Measurements from ENCODE around the gene IKBKG. TPM values are rescaled to one million over a fixed set of nuclear protein-coding genes. Genes with fewer than 3 reads are reported as not detected.

IKBKG gene
- total RNA-seq, 1 experiment from 2014 or later = 24.0 TPM

DNA sequence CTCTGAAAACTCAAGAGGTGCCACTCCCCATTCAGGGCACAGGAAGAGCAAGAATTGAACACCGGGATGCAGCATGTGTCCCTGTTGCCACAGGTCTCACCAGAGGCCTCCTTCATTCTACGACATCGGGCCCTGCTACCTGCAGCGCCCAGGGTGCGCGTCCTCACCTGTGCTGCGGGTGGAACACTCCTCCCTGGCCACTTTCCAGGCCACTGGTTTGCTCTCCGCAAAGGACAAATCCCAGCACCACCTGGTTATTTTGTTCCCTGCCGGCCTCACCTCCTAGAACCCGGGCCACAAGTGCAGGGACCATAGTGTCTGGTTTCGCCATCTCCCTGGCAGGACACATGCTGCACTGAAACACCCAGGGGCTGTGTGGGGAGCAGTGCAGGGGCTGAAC is 17.1 kb upstream of the IKBKG start:
- H3K4me1 ChIP-seq (ENCODE audit: control insufficient read depth in 1 of 2, insufficient read depth in 2 of 2, low read length in 2 of 2) = peaks cover 8 to 16% of the 10 kb centered on the region in 2 experiments
- no peak overlapping the region for H3K9ac ChIP-seq (ENCODE audit: low read length)

More for the DNA sequence above, 17.1 kb upstream of the IKBKG start:
- CTCF ChIA-PET = no interaction called here
- H3K4me3 ChIP-seq (replicated peaks in 1 of 2; ENCODE audit: low read depth in 1 of 2, low read length in 2 of 2) = no peak overlapping the region
- ATAC-seq (no peak), DNase-seq (ENCODE audit: low read depth, low spot score) (no peak)
- BruUV-seq (replicated peaks) = no TSS peak
- H4K20me1 ChIP-seq (ENCODE audit: insufficient read depth) = no peaks in the 10 kb centered on the region
- intact Hi-C loops (cut with micrococcal nuclease) = no loop called here
- H2AFZ ChIP-seq (ENCODE audit: low read depth, low read length, poor library complexity, severe bottlenecking) = no peak overlapping the region
- H3K9me3 ChIP-seq (ENCODE audit: control insufficient read depth in 1 of 2, insufficient read depth in 1 of 2, low read depth in 1 of 2, low read length in 2 of 2) = no peaks in the 10 kb centered on the region
- H3K79me2 ChIP-seq (ENCODE audit: insufficient read depth, low read length) = no peaks in the 10 kb centered on the region
- no peak overlapping the region for H3K27ac ChIP-seq (ENCODE audit: low read depth, low read length)
- H3K9me2 ChIP-seq (ENCODE audit: insufficient read depth) = no peaks in the 10 kb centered on the region
- peaks cover 2 to 15% of the 10 kb centered on the region in 2 experiments; a peak in 3 of 4 replicates for H3K36me3 ChIP-seq (ENCODE audit: control insufficient read depth in 1 of 2, insufficient read depth in 2 of 2, low read length in 2 of 2)
- POLR2A ChIA-PET = no interaction called here
- no peaks in the 10 kb centered on the region for H3K27me3 ChIP-seq (ENCODE audit: insufficient read depth, low read length)
- H3K4me2 ChIP-seq (ENCODE audit: low read length) = no peak overlapping the region
- no peak for TF ChIP-seq SIN3A (IDR thresholded peaks at IDR 0.05; ENCODE audit: low read depth)
- no peak for TF ChIP-seq POLR2AphosphoS5 (IDR thresholded peaks at IDR 0.05; ENCODE audit: low read depth, low read length)
- TF ChIP-seq, protein P1, sequence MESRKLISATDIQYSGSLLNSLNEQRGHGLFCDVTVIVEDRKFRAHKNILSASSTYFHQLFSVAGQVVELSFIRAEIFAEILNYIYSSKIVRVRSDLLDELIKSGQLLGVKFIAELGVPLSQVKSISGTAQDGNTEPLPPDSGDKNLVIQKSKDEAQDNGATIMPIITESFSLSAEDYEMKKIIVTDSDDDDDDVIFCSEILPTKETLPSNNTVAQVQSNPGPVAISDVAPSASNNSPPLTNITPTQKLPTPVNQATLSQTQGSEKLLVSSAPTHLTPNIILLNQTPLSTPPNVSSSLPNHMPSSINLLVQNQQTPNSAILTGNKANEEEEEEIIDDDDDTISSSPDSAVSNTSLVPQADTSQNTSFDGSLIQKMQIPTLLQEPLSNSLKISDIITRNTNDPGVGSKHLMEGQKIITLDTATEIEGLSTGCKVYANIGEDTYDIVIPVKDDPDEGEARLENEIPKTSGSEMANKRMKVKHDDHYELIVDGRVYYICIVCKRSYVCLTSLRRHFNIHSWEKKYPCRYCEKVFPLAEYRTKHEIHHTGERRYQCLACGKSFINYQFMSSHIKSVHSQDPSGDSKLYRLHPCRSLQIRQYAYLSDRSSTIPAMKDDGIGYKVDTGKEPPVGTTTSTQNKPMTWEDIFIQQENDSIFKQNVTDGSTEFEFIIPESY (IDR thresholded peaks at IDR 0.05; ENCODE audit: extremely low read depth, insufficient replicate concordance, low read length) = no peak
- no peak for TF ChIP-seq YY1 (IDR thresholded peaks at IDR 0.05; ENCODE audit: extremely low read depth, insufficient replicate concordance, low read depth, low read length)
- no peak for TF ChIP-seq CEBPB (IDR thresholded peaks at IDR 0.05; ENCODE audit: low read depth)
- no peak for TF ChIP-seq POLR2A (IDR thresholded peaks at IDR 0.05; ENCODE audit: borderline replicate concordance, extremely low read depth, insufficient read depth, insufficient read length)
- TF ChIP-seq RAD21 (IDR thresholded peaks at IDR 0.05; ENCODE audit: low read depth) = no peak
- TF ChIP-seq ZNF274 (IDR thresholded peaks at IDR 0.05; ENCODE audit: low read depth, low read length) = no peak
- TF ChIP-seq CBX3 (IDR thresholded peaks at IDR 0.05; ENCODE audit: low read depth) = no peak
- TF ChIP-seq, protein P2, sequence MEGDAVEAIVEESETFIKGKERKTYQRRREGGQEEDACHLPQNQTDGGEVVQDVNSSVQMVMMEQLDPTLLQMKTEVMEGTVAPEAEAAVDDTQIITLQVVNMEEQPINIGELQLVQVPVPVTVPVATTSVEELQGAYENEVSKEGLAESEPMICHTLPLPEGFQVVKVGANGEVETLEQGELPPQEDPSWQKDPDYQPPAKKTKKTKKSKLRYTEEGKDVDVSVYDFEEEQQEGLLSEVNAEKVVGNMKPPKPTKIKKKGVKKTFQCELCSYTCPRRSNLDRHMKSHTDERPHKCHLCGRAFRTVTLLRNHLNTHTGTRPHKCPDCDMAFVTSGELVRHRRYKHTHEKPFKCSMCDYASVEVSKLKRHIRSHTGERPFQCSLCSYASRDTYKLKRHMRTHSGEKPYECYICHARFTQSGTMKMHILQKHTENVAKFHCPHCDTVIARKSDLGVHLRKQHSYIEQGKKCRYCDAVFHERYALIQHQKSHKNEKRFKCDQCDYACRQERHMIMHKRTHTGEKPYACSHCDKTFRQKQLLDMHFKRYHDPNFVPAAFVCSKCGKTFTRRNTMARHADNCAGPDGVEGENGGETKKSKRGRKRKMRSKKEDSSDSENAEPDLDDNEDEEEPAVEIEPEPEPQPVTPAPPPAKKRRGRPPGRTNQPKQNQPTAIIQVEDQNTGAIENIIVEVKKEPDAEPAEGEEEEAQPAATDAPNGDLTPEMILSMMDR (IDR thresholded peaks at IDR 0.05 in 2 of 3, conservative IDR thresholded peaks at IDR 0.05 in 1 of 3; ENCODE audit: borderline replicate concordance in 1 of 3, insufficient read depth in 1 of 3, low read depth in 2 of 3, low read length in 2 of 3) = no peak
- no peak for TF ChIP-seq EZH2 (IDR thresholded peaks at IDR 0.05)
- TF ChIP-seq SRF (IDR thresholded peaks at IDR 0.05; ENCODE audit: low read depth) = no peak
- TF ChIP-seq, protein P3, sequence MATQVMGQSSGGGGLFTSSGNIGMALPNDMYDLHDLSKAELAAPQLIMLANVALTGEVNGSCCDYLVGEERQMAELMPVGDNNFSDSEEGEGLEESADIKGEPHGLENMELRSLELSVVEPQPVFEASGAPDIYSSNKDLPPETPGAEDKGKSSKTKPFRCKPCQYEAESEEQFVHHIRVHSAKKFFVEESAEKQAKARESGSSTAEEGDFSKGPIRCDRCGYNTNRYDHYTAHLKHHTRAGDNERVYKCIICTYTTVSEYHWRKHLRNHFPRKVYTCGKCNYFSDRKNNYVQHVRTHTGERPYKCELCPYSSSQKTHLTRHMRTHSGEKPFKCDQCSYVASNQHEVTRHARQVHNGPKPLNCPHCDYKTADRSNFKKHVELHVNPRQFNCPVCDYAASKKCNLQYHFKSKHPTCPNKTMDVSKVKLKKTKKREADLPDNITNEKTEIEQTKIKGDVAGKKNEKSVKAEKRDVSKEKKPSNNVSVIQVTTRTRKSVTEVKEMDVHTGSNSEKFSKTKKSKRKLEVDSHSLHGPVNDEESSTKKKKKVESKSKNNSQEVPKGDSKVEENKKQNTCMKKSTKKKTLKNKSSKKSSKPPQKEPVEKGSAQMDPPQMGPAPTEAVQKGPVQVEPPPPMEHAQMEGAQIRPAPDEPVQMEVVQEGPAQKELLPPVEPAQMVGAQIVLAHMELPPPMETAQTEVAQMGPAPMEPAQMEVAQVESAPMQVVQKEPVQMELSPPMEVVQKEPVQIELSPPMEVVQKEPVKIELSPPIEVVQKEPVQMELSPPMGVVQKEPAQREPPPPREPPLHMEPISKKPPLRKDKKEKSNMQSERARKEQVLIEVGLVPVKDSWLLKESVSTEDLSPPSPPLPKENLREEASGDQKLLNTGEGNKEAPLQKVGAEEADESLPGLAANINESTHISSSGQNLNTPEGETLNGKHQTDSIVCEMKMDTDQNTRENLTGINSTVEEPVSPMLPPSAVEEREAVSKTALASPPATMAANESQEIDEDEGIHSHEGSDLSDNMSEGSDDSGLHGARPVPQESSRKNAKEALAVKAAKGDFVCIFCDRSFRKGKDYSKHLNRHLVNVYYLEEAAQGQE (IDR thresholded peaks at IDR 0.05; ENCODE audit: low read depth) = no peak
- no peak for TF ChIP-seq EZH2phosphoT487 (IDR thresholded peaks at IDR 0.05; ENCODE audit: borderline replicate concordance)
- no peak for TF ChIP-seq FOSL1 (IDR thresholded peaks at IDR 0.05; ENCODE audit: low read depth)
- no peak for TF ChIP-seq ZFX (IDR thresholded peaks at IDR 0.05)
- TF ChIP-seq ELF1 (IDR thresholded peaks at IDR 0.05; ENCODE audit: borderline replicate concordance, low read depth) = no peak
- TF ChIP-seq TCF7L2 (IDR thresholded peaks at IDR 0.05; ENCODE audit: borderline replicate concordance, extremely low read depth, insufficient read depth, insufficient read length) = no peak
- TF ChIP-seq SP1 (IDR thresholded peaks at IDR 0.05; ENCODE audit: low read depth) = no peak
- TF ChIP-seq EGR1 (IDR thresholded peaks at IDR 0.05; ENCODE audit: low read depth) = no peak
- RAD21 ChIA-PET (ENCODE audit: low non-redundant PET in 1 of 2, low total read pairs in 2 of 2, uncharacterized antibody in 2 of 2, unreplicated experiment in 2 of 2) = no interaction called here

All from HCT116 (cell line).